22Rv1 (cell line): ENCODE data around the gene OR8B8.
"Not testable (repeated sequence)": the region's sequence is repeated elsewhere in the genome, so short reads cannot be mapped to it uniquely, and the experiment has no call there.

Experiments used
- CTCF ChIP-seq: fragments of 450-650 bp; IDR thresholded peaks from 2 replicates; pipeline ENCODE4 v1.5.1; 2017; ENCODE audit warnings: mild to moderate bottlenecking
- ZFX ChIP-seq: fragments of 450-650 bp; IDR thresholded peaks from 2 replicates; pipeline ENCODE4 v1.6.1; 2017; ENCODE audit warnings: antibody characterized with exemption, borderline replicate concordance

DNA sequence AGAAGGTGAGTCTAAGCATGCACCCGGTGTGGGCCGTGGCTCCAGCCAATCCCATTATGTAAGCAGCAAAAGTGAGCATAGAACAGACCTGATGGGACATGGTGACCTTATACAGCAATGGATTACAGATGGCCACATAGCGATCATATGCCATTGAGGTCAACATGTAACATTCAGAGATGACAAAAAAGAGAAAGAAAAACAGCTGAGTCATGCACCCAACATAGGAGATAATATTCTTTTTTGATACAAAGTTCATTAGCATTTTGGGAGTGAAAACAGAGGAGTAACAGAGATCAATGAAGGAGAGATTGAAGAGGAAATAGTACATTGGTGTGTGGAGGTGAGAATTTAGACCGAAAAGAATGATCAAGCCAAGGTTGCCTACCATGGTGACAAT is 48.6 kb downstream of the OR8B8 start:
- TF ChIP-seq CTCF, ZFX: not testable (repeated sequence)
